Hepatocyte (in vitro differentiated cells): ENCODE results near the gene LTK. TPM values are rescaled to one million over a fixed set of nuclear protein-coding genes. Genes with fewer than 3 reads are reported as not detected.

Experiments
- DNase-seq: peaks from one replicate; pipeline ENCODE4 v3.0.0-alpha.2; 2016; ENCODE audit warnings: low spot score
- H2AFZ ChIP-seq: fragments of 200-600 bp; sonication (generic); 2 replicates; pipeline ENCODE4 v1.6.0; 2016; ENCODE audit warnings: antibody characterized with exemption, mild to moderate bottlenecking
- H3K27ac ChIP-seq: fragments of 200-600 bp; sonication (generic); 2 replicates; pipeline ENCODE4 v1.5.1; 2016; ENCODE audit warnings: mild to moderate bottlenecking
- H3K27me3 ChIP-seq: fragments of 200-600 bp; sonication (generic); 2 replicates; pipeline ENCODE4 v1.6.1; 2016
- H3K36me3 ChIP-seq: fragments of 200-600 bp; sonication (generic); replicated peaks from 2 replicates; pipeline ENCODE4 v1.5.1; 2016; ENCODE audit warnings: low read depth; ENCODE audit not compliant: insufficient read depth
- H3K4me1 ChIP-seq: fragments of 200-600 bp; sonication (generic); 2 replicates; pipeline ENCODE4 v1.5.1; 2016; ENCODE audit warnings: mild to moderate bottlenecking, moderate library complexity; ENCODE audit not compliant: insufficient read depth
- H3K4me2 ChIP-seq: fragments of 200-600 bp; sonication (generic); 2 replicates; pipeline ENCODE4 v1.6.0; 2016
- H3K4me3 ChIP-seq: fragments of 200-600 bp; sonication (generic); 2 replicates; pipeline ENCODE4 v1.5.1; 2016; ENCODE audit warnings: mild to moderate bottlenecking
- H3K79me2 ChIP-seq: fragments of 200-600 bp; sonication (generic); 2 replicates; pipeline ENCODE4 v1.6.0; 2017; ENCODE audit warnings: mild to moderate bottlenecking
- H3K9me2 ChIP-seq: fragments of 200-600 bp; sonication (generic); replicated peaks from 2 replicates; pipeline ENCODE4 v1.6.0; 2017; ENCODE audit warnings: mild to moderate bottlenecking; ENCODE audit not compliant: insufficient read depth
- H3K9me3 ChIP-seq: fragments of 200-600 bp; sonication (generic); 2 replicates; pipeline ENCODE4 v1.5.1; 2016; ENCODE audit warnings: low read depth, mild to moderate bottlenecking
- H4K20me1 ChIP-seq: fragments of 200-600 bp; sonication (generic); 2 replicates; pipeline ENCODE4 v1.6.0; 2016; ENCODE audit warnings: mild to moderate bottlenecking; ENCODE audit not compliant: insufficient read depth, poor library complexity, severe bottlenecking
- EZH2 ChIP-seq: fragments of 200-600 bp; sonication (generic); IDR thresholded peaks from 2 replicates; pipeline ENCODE4 v1.6.1; 2016; ENCODE audit warnings: antibody characterized with exemption, mild to moderate bottlenecking, borderline replicate concordance
- EZH2phosphoT487 ChIP-seq: fragments of 200-600 bp; sonication (generic); IDR thresholded peaks from one replicate; pipeline ENCODE4 v1.6.1; 2018; ENCODE audit warnings: antibody characterized with exemption, mild to moderate bottlenecking, low read depth, moderate library complexity; ENCODE audit not compliant: unreplicated experiment, severe bottlenecking
- WGBS: methylation state at CpG from one replicate; pipeline ENCODE4 v1.1.6; 2016; ENCODE audit warnings: low lambda C conversion rate; ENCODE audit errors: missing lambda C conversion rate; 5-methylcytosine and 5-hydroxymethylcytosine counted together
- polyA plus RNA-seq: library from polyadenylated mRNA; unstranded; fragments of >200 nt; fragmentation: Nextera tagmentation; extraction: Ambion mirVana; gene quantifications from 2 replicates; pipeline ENCODE4 v1.2.1, GENCODE V29; 2016
- total RNA-seq: library from RNA; depleted of rRNA; stranded (reverse); fragments of >200 nt; gene quantifications from 2 replicates; pipeline ENCODE4 v1.2.3, GENCODE V29; 2014
- TF ChIP-seq, protein P1 (sequence below): fragments of 200-600 bp; sonication (generic); IDR thresholded peaks from 2 replicates; pipeline ENCODE4 v1.5.1; 2016; ENCODE audit warnings: antibody characterized with exemption, mild to moderate bottlenecking; ENCODE audit not compliant: poor library complexity

LTK gene
- total and polyA plus RNA-seq, 2 experiments from 2014 or later: 0.83 to 1.2 TPM

DNA sequence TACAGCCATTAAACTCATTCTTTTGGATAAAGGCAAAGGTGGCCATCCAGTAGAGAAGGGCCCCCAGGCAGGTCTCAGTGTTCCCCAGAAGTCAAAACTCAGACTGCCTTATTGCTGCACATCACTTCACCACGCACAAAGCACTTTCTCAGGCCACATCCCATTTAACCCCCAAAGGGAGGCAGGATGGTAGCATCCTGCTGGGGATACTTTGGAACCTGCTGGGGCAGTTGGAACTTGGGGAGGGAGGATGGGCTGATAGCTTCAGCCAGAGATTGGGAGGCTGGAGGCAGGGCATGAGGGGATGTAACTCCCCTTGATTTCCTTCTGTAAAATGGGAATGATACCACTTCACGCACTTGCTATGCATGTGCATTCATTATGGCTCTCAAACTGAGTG lies 15.0 kb downstream of the LTK start:
- Histone ChIP-seq H3K9me2 (no peaks in the 10 kb centered on the region), H3K4me2 (no peak overlapping the region), H3K79me2 (peaks cover 34% of the 10 kb centered on the region), H3K4me1 (peaks cover 7% of the 10 kb centered on the region), H3K27me3 (peaks cover 76% of the 10 kb centered on the region), H2AFZ (no peak overlapping the region), H3K4me3 (no peak overlapping the region), H3K9me3 (no peaks in the 10 kb centered on the region), H3K27ac (no peak overlapping the region), H4K20me1 (no peaks in the 10 kb centered on the region), H3K36me3 (no peaks in the 10 kb centered on the region)
- 79% methylated on average over 2 of the region's 2 CpGs for WGBS
- no peak for DNase-seq
- TF ChIP-seq, protein P1, sequence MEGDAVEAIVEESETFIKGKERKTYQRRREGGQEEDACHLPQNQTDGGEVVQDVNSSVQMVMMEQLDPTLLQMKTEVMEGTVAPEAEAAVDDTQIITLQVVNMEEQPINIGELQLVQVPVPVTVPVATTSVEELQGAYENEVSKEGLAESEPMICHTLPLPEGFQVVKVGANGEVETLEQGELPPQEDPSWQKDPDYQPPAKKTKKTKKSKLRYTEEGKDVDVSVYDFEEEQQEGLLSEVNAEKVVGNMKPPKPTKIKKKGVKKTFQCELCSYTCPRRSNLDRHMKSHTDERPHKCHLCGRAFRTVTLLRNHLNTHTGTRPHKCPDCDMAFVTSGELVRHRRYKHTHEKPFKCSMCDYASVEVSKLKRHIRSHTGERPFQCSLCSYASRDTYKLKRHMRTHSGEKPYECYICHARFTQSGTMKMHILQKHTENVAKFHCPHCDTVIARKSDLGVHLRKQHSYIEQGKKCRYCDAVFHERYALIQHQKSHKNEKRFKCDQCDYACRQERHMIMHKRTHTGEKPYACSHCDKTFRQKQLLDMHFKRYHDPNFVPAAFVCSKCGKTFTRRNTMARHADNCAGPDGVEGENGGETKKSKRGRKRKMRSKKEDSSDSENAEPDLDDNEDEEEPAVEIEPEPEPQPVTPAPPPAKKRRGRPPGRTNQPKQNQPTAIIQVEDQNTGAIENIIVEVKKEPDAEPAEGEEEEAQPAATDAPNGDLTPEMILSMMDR: no peak
- TF ChIP-seq EZH2 (no peak), EZH2phosphoT487 (no peak)

DNA sequence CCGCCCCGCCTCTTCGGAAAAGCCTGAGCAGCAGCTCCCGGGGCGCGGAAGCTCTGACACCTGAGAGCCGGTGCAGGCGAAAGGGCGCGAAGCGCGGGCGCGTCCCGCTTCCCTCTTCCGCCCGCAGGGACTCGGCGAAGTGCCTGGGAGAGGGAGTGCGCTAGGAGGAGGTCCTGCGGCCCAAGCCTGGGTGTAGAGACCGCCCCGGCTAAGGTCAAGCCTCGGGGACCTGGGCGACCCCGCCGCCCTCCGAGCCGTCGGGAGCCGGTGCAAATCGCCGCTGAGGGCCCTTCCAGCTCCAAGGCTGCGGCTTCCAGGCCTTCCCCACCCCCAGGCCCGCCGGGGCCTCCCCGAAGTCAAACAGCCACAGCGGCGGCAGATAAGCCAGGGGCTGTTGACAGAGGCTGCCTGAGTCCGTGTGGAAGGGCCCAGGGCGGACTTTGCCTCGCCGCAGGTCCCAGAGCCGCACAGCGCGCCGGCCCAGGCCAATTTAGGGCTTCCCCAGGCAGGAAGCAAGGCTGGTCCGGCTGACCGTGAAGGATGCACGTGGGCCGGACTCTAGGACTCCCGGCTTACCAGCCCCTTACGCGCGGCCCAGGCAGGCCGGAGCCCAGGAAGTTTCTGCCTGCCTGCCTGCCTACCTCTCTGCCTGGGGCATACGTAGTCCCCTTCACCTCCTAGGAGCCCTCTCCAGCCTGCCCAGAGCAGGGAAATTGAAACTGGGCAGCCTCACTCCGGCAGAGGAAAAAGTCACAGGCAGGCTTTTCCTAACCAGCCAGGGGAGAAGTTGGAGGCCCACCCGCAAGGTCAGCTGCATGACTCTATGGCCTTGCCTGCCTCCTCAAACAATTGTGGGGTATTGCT lies 17.7 kb downstream of the LTK start:
- H3K4me2 ChIP-seq: peak overlapping the region; percentile 90
- TF ChIP-seq, protein P1: no peak
- TF ChIP-seq EZH2 (peak; percentile 52), EZH2phosphoT487 (peak; percentile 24)
- peak overlapping the region; percentile 92 for H3K27ac ChIP-seq

DNA sequence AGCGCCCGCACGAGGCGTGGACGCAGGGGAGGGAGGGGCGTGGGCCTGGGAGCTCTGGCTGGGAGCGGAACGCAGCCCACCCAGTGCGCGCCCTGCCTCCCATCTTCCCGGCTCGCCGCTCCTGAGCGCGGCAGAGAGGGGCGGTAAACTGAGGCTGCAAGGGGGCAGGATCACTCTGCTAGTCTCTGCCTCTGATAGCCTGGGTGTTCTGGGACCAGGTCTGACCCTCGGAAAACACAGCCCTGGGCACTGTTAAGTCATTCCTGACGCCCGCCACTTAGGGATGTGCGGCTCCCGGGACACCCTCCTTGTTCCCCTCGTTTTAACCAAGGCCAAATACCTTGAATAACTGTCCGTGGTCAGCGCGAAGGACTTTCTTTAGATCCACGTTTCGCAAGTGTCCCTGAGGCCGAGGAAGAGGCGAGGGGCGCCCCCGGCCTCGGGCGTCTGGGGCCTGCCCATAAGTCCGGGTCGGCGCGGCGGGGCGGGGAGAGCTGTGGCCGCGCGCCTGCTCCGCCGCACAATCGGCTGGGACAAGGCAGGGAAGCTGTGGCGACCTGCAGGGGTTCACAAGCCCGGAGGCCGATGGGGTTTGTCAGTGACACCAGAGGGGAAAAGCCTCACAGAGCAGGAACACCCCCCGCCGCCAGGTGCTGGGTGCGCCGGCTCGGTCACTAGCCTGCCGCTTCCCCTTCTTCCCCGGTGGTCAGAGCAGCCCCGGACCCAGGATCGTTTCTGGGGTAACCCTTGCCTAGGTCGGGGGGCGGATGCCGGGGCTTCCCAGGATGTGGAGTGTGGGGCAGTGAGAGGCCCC lies 18.5 kb downstream of the LTK start:
- H3K9me2 ChIP-seq: no peaks in the 10 kb centered on the region
- 3% methylated on average over 49 of the region's 60 CpGs for WGBS
- H3K27ac ChIP-seq: peak overlapping the region; percentile 92
- no peaks in the 10 kb centered on the region for H3K9me3 ChIP-seq
- peaks cover 43% of the 10 kb centered on the region for H3K27me3 ChIP-seq
- H3K4me3 ChIP-seq: peak overlapping the region; percentile 22
- H3K36me3 ChIP-seq: no peaks in the 10 kb centered on the region
- DNase-seq: peak; percentile 60
- H2AFZ ChIP-seq: peak overlapping the region; percentile 39
- H3K79me2 ChIP-seq: peaks cover 30% of the 10 kb centered on the region
- TF ChIP-seq, protein P1: no peak
- TF ChIP-seq EZH2phosphoT487 (peak; percentile 65), EZH2 (peak; percentile 63)
- peaks cover 15% of the 10 kb centered on the region for H3K4me1 ChIP-seq
- peak overlapping the region; percentile 90 for H3K4me2 ChIP-seq
- H4K20me1 ChIP-seq: no peaks in the 10 kb centered on the region

More for the DNA sequence above, 17.7 kb downstream of the LTK start:
- Histone ChIP-seq H3K79me2 (peaks cover 34% of the 10 kb centered on the region), H3K4me1 (peaks cover 15% of the 10 kb centered on the region), H3K9me3 (no peaks in the 10 kb centered on the region), H3K4me3 (peak overlapping the region; percentile 22), H3K27me3 (peaks cover 51% of the 10 kb centered on the region), H2AFZ (peak overlapping the region; percentile 39), H3K36me3 (no peaks in the 10 kb centered on the region), H4K20me1 (no peaks in the 10 kb centered on the region), H3K9me2 (no peaks in the 10 kb centered on the region)
- peak; percentile 89 for DNase-seq
- WGBS: 13% methylated on average over 38 of the region's 59 CpGs
